Neuron (in vitro differentiated cells): ENCODE results near the gene BAHCC1.

Experiments used
- H2AFZ ChIP-seq: one replicate; pipeline ENCODE4 v1.6.1; 2013; ENCODE audit warnings: low read depth, mild to moderate bottlenecking, inconsistent platforms, low read length, moderate library complexity
- H3K27me3 ChIP-seq: one replicate; pipeline ENCODE4 v1.6.1; 2013; ENCODE audit warnings: low read length; ENCODE audit not compliant: insufficient read depth
- H3K36me3 ChIP-seq: one replicate; pipeline ENCODE4 v1.6.1; 2013; ENCODE audit warnings: low read length; ENCODE audit not compliant: insufficient read depth
- H3K4me1 ChIP-seq: one replicate; pipeline ENCODE4 v1.6.1; 2013; ENCODE audit warnings: low read length; ENCODE audit not compliant: insufficient read depth
- H3K4me3 ChIP-seq: 2 replicates; pipeline ENCODE4 v1.5.1; 2013; ENCODE audit warnings: mild to moderate bottlenecking, low read length, moderate library complexity
- H3K9me3 ChIP-seq: one replicate; pipeline ENCODE4 v1.6.1; 2013; ENCODE audit warnings: low read length

Gene BAHCC1

DNA sequence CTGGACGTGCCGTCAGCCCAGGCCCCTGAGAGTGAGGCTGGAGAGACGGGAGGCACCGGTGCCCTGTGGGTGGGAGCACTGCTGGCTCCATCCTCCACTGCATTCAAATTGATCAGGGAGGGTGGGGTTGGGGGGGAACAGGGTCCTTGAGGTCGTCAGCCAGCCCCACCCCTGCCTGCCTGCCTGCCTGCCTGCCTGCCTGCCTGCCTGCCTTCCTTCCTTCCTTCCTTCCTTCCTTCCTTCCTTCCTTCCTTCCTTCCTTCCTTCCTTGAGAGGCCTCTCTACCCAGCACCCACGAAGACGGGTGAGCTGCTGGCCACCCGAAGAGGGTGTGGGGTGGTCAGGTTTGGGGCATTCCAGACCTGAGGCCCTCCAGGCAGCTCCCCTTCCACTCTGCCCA is 16.0 kb downstream of the BAHCC1 start:
- Histone ChIP-seq H3K4me1 (peaks cover 22% of the 10 kb centered on the region), H3K4me3 (no peak overlapping the region), H2AFZ (no peak overlapping the region), H3K36me3 (no peaks in the 10 kb centered on the region), H3K9me3 (no peaks in the 10 kb centered on the region), H3K27me3 (no peaks in the 10 kb centered on the region)

DNA sequence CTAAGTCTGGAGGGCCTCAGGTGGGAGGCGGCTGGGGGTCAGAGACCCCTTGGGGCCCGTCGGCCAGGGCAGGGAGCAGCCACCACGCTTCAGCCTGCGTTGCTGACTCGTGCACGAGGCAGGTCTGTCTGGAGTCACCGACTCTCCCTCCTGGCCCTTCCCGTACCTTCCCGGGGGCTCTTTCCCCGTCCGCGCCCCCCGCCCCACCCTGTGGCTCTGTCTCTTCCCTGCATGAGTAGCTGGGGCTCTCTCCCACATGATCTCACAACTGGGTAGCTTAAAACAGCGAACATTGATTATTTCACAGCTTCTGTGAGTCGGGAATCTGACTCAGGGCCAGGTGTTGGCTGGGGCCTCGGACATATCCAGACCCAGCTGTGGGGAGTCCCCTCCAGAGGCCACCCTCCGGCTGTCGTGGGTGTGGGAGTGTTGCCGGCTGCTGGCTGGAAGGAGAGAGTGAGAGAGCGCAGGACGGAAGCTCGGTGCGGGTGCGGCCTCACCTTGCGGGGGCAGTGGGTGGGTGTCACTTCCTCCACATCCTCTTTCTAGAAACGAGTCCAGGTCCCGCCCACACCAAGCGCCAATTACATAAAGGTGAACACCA is 17.3 kb downstream of the BAHCC1 start:
- no peak overlapping the region for H3K4me3 ChIP-seq
- no peak overlapping the region for H2AFZ ChIP-seq
- no peaks in the 10 kb centered on the region for H3K27me3 ChIP-seq
- H3K4me1 ChIP-seq = peaks cover 22% of the 10 kb centered on the region
- H3K9me3 ChIP-seq = no peaks in the 10 kb centered on the region
- H3K36me3 ChIP-seq = no peaks in the 10 kb centered on the region

DNA sequence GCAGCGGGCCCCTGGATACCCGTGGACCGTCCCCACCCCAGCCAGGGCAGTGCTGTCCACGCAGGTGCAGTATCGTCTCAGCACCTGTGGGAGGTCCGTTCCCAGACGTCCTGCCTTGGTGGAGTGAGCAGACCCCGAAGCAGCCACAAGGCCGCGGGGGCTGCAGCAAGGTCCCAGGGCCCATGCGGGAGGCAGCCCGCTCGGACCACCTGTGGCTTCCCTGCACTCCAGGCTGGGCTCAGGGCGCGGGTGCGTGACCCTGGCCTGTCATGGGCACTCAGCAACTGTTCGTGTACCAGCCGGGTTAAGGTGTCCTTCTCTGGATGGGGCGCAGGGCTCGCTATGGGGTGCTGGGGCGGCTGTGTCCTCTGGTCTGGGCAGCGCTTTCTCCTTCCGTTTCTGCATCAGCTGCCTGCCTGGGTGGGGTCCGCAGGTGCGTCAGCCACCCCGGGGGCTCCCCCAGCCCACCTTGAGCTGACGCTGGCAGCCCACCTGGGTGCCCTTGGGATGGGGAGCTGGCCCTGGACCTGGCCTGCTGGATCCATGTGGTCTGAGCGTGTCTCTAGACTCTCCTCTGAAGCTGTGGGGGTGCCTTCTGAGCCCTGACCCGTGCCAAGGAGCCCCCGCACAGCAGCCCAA is 18.4 kb downstream of the BAHCC1 start:
- Histone ChIP-seq H3K27me3 (no peaks in the 10 kb centered on the region), H3K4me1 (peaks cover 23% of the 10 kb centered on the region), H3K9me3 (no peaks in the 10 kb centered on the region)

DNA sequence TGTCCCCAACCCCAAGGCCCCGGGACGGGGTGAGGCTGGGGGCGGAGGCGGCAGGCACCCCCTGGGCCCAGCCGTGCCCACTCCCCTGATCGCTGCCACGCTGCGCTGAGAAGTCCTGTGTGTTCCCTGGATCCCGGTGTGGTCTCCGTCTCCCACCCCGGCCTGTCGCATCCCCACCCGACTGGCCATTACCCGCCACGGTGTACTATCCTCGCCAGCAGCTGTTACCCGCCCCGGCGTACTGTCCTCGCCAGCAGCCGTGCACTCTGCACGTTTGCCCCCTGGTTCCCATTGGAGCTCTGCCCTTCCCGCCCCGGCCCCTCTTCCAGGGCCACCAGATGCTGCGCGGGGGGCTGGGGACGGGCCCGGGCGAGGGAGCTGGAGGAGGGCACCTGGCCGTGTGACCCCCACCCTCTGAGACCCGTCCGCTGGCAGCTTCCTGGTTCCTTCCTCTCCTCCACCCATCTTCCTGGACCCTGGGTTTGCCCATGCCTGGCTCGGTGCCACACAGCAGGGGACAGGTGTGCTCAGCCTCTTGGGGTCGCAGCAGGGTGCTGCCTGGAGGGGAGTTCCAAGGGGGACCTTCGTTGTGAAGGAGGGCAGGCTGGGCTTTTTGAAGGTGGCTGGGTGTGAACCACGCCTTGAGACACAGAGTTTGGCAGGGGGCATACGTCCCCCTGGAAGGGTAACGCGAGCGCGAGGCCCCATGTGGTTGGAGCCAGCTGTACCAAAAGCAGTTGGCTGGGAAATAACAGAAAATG is 19.7 kb downstream of the BAHCC1 start:
- Histone ChIP-seq H3K27me3 (no peaks in the 10 kb centered on the region), H3K4me3 (no peak overlapping the region), H2AFZ (no peak overlapping the region), H3K4me1 (peaks cover 23% of the 10 kb centered on the region), H3K36me3 (no peaks in the 10 kb centered on the region), H3K9me3 (no peaks in the 10 kb centered on the region)

More for the DNA sequence above, 18.4 kb downstream of the BAHCC1 start:
- Histone ChIP-seq H2AFZ (no peak overlapping the region), H3K4me3 (no peak overlapping the region), H3K36me3 (no peaks in the 10 kb centered on the region)

DNA sequence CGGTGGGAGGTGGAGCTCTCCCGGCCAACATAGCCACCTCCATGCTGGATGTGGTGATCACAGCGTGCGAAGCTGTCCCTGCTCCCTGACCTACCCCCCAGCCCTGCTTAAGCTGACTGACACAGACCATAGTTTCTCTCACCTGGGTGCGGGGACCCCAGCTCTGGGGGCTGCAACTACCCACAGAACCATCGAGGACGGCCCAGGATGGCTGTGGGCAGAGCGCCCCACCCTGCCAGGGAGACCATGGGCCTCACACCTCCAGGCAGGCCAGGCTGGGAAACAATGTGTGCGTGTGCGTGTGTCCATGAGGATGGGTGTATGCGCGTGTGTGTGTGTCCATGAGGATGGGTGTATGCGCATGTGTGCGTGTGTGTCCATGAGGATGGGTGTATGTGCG is 20.4 kb downstream of the BAHCC1 start:
- no peaks in the 10 kb centered on the region for H3K27me3 ChIP-seq
- H3K4me1 ChIP-seq = peaks cover 23% of the 10 kb centered on the region
- H2AFZ ChIP-seq = no peak overlapping the region
- H3K4me3 ChIP-seq = no peak overlapping the region
- H3K36me3 ChIP-seq = no peaks in the 10 kb centered on the region
- no peaks in the 10 kb centered on the region for H3K9me3 ChIP-seq

DNA sequence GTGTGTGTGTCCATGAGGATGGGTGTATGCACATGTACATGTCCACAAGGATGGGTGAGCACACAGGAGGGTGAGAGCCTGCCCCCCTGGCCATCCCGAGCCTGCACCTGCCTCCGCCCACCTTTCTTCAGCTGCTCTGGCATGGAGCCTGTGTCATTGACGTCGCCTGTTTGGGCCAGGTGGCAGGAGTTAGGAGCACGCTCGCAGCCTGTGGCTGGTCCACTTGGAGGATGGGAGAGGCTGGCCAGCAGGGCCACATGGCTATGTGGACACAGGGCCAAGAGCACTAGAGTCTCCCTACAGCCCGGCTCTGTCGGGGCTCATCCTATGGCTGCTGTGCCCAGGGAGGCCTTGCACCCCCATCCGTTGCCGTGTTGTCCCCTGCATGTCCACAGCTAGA is 21.4 kb downstream of the BAHCC1 start:
- H3K36me3 ChIP-seq = no peaks in the 10 kb centered on the region
- H2AFZ ChIP-seq = no peak overlapping the region
- H3K4me3 ChIP-seq = no peak overlapping the region
- no peaks in the 10 kb centered on the region for H3K9me3 ChIP-seq
- peaks cover 19% of the 10 kb centered on the region for H3K4me1 ChIP-seq
- H3K27me3 ChIP-seq = no peaks in the 10 kb centered on the region

DNA sequence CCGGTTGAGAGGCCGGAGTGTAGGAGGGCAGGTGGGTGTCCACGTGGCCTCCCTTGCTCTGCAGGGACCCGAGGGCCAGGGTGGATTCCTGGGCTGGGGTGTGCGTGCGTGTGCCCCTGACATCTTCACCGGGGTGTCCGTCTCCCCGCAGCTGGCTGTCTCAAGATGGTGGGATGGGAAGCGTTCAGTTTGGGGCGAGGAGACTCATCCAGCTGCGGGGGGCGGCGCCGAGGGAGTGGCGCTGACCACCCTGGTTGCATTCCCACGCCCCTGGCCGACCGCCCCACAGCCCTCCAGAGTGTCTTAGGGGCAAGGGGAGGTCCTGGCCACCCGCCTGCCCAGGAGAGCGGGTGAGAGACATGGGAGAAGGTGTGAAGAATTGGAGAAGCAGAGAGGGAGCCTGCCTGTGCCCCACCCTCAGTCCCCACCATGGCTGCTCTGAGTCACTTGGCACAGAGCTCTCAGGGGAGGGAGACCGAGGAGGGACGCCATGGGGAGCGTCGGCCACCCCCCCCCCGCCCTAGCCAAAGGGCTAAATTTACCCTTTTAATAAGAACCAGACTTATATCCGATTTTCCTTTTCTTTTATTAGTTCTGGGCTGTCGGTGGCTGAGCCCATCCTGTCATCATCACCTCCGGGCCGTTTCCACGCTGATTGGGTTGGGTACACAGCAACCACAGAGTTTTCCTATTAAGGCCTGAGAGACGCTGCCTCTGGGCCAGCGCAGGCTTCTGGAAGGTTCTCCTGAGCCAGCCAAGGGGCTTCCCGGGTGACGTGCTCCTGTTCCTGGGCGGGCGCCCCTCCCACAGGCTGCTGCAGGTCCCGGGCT is 22.0 kb downstream of the BAHCC1 start:
- Histone ChIP-seq H3K36me3 (no peaks in the 10 kb centered on the region), H3K4me1 (peaks cover 15% of the 10 kb centered on the region), H2AFZ (no peak overlapping the region), H3K27me3 (no peaks in the 10 kb centered on the region), H3K4me3 (no peak overlapping the region), H3K9me3 (no peaks in the 10 kb centered on the region)

DNA sequence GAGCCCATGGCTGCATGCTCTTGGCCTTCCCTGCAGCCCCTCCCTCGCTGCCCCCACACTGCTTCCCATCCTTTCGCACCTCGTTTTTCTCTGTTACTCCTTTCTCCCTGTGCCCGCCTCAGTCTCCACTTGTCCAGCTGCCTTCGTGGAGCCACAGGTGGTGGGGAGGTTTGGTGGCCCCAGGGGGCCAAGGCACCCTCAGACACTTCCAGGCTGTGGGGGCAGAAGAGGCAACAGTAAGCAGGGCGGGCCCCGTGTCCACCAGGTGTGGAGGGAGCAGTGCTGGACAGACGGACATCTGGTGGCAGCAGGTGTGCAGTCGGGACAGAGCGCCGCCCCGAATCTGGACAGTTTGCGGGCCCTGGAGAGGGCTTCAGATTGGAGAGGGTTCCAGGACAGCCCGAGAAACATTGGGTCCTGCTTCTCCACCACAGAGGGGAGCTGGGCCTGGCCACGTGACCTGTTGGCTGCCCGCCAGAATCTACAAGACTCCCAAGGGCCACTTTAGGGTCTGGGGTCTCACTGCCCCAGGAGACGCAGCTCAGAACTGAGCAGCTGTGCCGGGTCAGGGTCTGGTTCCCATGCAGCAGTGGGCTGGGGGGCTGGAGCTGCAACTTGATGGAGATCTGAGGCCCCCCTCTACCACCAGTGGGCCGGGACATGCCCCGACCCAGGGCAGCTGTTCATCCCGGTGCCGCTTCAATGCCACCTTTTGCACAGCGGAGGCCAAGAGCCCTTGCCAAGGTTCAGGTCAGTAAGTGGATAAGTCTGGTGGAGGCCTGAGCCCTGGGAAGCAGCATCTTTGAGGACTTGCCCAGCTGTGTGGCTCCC is 22.8 kb downstream of the BAHCC1 start:
- Histone ChIP-seq H2AFZ (no peak overlapping the region), H3K9me3 (no peaks in the 10 kb centered on the region), H3K27me3 (no peaks in the 10 kb centered on the region), H3K36me3 (no peaks in the 10 kb centered on the region), H3K4me3 (no peak overlapping the region), H3K4me1 (peaks cover 17% of the 10 kb centered on the region)

DNA sequence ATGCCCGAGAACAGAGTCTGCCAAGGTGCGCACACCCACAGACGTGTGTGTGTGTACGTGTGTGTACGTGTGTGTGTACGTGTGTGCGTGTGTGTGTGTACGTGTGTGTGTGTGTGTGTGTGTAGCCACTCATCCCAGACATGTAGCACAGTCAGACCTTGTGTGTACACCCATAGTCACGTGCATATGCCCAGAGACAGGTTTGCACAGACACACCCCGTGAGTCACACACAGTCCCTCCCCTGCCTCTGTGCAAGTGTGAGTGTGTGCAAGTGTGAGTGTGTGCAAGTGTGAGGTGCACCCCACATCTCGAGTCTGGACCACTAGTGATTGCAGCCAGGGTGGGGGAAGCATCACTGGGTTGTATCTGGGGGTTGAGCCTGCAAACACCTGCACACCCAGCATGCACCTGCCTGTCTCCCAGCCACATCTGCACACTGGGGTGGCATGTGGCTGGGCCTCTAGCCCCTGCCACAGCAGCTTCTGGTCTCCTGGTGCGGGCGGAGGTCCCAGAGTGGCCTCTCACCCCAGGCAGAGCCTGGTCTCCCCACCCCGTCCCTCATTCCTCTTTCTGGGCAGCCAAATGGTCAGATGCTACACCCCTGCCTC is 23.6 kb downstream of the BAHCC1 start:
- H3K27me3 ChIP-seq = no peaks in the 10 kb centered on the region
- H2AFZ ChIP-seq = no peak overlapping the region
- no peak overlapping the region for H3K4me3 ChIP-seq
- H3K36me3 ChIP-seq = no peaks in the 10 kb centered on the region
- peaks cover 23% of the 10 kb centered on the region for H3K4me1 ChIP-seq
- H3K9me3 ChIP-seq = no peaks in the 10 kb centered on the region

DNA sequence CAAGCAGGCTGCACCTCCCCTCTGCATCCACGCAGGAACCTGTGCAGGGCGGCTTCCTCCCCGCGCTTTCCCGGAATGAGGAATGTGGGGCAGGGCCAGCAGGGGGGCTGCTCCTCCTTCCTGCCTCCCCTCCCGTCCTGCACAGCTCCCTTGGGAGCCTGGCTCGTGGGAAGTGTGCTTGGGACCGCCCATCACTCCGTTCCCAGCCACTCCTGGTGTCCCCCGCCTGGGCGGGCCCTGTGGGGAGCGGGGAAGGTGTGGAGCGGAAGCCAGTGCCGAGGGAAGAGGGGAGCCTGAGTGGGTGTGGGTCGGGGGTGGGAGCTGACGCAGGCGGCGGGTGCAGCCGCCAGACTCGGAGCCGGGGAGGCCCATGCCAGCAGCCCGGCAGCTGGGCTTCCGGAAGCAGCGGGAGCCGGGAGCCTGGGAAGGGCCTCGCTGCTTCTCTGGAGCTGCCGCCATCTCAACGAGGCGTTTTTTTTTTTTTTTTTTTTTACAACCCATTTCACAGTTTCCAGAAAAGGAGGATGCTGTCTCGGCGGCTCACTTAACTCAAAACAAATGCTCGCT is 24.1 kb downstream of the BAHCC1 start:
- H3K4me1 ChIP-seq = peaks cover 23% of the 10 kb centered on the region
- no peaks in the 10 kb centered on the region for H3K27me3 ChIP-seq
- H2AFZ ChIP-seq = no peak overlapping the region
- H3K36me3 ChIP-seq = no peaks in the 10 kb centered on the region
- H3K9me3 ChIP-seq = no peaks in the 10 kb centered on the region
- H3K4me3 ChIP-seq = no peak overlapping the region

DNA sequence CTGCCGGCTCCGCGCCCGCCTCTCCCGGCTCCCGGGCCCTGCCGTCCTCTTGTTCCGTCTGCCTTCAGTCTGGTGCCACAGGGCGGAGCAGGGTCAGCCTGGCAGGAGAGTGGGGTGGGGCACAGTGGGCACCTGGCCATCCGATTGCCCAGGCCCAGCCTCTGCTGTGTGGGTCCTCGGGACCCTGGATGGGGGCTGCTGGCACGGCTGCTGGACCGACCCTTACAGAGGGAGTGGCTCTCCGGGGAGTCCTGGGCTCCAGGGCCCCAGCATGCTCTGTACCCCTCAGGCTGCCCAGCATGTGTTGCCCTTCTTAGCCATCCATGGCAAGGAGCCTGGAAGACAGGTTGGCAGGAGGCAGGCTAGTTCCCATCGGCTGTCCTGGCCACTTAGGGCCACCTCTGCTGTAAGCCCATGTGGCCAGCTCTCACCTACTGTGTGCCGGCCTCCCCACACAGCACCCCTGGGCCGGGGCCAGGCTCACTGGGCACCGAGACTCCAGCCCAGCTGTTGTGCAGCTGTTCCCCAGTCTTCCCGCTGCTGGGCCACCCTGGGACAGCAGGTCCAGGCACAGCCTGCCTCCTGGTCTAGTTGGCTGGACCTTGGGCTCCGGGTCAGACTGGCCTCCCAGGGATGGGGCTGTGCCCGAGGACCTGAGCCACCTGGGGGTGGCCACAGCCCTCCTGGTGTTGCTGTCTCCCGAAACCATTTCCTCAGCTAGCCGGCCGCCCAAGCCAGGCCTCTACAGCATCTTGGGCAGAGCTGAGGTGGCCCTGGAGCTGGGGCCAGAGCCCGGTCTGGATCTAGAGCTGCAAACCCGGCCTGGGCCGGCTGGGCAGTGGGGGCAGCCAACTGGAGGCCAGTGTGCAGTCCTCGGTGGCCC is 24.9 kb downstream of the BAHCC1 start:
- H3K4me1 ChIP-seq = peaks cover 23% of the 10 kb centered on the region
- no peaks in the 10 kb centered on the region for H3K36me3 ChIP-seq
- H3K27me3 ChIP-seq = no peaks in the 10 kb centered on the region
- no peaks in the 10 kb centered on the region for H3K9me3 ChIP-seq
- H2AFZ ChIP-seq = no peak overlapping the region
- H3K4me3 ChIP-seq = no peak overlapping the region
